Activated CD4-positive, alpha-beta T cell treated with anti-CD3 and anti-CD28 coated beads for 4 hours (primary cell): ENCODE data around the gene PPFIBP1.
"Not testable (repeated sequence)": the region's sequence is repeated elsewhere in the genome, so short reads cannot be mapped to it uniquely, and the experiment has no call there.

ENCODE experiments used
- DNase-seq, 2 donors: peaks; one replicate each; pipeline ENCODE4 v3.0.0-alpha.2; 2020

PPFIBP1 gene

GRCh38 chr12:27572486-27573255, 48.7 kb downstream of the PPFIBP1 start:
- no peak for DNase-seq

- DNase-seq, result no peak
These were observed 50.0 kb downstream of the PPFIBP1 start for GRCh38 chr12:27573972-27574371.

DNA sequence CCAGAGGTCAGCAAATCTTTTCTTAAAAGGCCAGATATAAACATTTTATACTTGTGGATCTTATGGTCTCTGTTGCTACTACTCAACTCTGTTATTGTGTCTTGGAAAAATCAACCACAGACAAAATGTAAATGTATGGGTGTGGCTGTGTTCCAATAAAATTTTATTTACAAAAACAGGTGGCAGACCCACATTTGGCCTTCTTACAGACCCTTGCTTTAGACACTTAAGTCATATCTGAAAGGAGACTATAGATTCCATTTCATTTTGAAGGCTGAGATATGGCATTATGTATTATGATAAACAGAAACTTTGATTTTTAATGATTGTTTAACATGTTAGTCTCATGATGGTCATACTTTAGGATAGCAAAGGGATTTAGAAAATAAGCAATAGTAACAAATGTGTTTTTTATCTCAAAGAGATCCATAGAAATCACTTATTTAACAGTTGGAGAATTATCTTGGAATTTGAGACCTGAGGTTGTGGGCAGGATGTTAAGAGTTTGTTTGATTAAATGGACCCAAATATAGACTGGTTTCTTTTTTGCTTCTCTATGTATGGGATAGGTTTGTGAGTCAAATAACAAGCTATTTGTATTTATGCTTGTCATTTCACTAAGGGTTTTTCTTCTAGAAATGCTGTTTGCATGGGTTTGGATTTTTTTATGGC, 51.2 kb downstream of the PPFIBP1 start:
- no peak for DNase-seq

- no peak for DNase-seq
These were observed 51.7 kb downstream of the PPFIBP1 start for GRCh38 chr12:27575762-27576118.

- DNase-seq, result no peak
These were observed 52.8 kb downstream of the PPFIBP1 start for GRCh38 chr12:27576667-27577347.

DNA sequence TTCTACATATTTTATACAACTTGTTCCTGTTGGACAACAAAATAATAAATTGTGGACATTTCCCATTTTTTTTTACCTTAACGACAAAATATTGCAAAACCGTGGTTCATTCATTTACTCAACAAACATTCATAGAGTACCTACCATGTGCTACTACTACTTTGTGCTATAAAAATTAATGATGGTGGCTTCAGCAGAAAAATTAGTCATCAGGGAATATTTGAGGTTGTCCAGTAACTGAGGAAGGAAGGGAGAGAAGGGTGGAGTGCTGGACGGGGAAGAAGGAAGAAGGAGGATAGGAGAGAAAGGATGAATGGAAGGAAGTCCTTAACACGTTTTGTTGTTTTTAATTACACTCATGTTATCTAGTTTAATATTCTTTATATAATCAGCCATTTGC, 53.7 kb downstream of the PPFIBP1 start:
- DNase-seq, result no peak

DNA sequence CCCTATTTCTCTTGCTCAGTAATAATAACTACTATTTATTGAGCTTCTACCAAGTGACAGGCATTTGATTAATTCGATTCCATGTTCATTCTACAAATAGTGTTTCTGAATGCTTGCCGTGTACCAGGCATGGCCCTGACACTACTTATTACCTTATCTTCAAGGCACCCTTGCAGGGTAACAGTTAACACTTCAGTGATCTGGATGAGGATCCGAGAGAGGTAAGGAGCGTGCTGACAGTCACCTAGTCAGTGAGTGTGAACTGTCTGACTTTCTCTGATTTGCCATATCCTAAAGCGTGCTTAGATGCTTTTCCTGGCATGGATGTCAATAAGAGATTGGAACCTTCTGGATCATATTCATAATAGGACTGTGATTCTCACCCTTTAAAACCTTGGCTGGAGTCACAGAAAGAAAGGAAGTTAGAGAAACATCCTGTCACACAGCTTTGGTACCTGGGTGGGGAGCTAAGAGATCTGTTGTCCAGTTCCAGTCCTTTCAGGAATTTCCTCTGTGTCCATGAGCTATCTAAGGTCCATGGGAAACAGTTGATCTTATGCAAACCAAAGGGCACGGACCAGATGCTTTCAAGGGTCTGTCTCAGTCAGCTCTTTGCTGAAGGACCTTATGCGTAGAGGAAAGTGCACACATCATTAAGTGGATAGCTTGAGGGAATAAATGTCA, 54.8 kb downstream of the PPFIBP1 start:
- DNase-seq, result no peak

DNA sequence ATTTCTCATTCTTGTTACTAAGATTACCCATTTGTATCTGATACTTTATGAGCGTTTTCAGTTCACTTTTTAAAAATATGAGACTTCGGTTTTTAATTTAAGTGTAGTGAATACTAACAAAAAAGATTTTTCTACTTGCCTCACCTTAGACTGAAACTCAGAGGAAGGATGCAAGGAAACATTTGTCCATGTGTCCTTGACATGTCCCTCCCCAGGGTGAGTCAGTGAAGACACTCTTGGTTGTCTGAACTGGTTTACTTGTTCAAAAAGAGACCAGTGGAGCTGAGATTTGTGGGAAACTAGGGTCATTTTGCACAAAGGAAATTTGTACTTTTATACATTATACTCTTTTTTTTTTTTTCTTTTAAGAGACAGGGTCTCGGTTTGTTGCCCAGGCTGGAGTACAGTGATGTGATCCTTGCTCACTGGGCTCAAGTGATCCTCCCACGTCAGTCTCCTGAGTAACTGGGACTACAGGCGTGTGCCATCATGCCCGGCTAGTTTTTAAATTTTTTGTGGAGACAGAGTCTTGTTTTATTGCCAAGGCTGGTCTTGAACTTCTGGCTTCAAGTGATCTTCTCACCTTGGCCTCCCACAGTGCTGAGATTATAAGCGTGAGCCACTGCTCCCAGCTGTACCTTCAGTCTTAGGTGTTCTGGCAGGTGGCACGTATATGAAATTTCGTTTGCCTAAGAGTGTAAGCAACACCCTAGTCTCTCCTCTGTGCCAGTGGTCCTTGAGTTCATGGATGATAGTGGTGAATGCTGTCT, 56.7 kb downstream of the PPFIBP1 start:
- DNase-seq, result no peak

DNA sequence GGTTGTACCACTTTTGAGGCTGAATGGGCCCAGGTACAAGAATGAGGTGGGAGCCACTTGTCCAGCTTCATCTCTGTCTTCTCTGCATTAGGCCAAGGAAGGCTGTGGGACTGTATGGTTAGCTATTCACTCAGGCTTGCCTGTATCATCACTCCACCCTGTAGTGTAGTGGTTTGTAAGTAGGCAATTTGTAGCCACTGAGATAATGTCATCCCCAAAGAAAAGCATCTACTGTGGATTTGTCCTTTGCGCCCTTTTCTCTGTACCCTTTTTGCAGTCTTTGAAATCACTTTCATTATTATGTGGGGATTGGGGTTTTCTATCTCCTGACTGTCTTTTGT, 57.3 kb downstream of the PPFIBP1 start:
- DNase-seq, result not testable (repeated sequence)

DNA sequence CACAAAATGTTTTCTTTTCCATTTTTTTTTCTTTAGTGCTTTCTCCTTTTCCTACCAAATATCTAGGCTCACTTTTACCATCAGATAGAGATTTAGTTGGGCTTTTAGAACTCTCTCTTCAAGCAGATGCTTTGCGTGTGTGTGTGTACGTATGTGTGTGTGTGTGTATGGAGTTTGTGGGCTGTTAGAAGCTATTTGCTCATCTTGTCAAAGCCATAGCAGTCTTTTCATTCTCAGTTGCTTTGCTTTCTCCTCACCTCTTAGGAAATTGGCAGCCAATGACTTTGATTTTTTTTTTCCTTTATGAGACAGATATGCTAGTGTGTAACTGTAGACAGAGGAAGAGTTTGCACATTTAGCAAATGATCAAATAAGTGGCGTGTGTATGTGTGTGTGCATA, 57.8 kb downstream of the PPFIBP1 start:
- DNase-seq, result not testable (repeated sequence)

- not testable (repeated sequence) for DNase-seq
These were observed 58.4 kb downstream of the PPFIBP1 start for GRCh38 chr12:27582445-27582844.

DNA sequence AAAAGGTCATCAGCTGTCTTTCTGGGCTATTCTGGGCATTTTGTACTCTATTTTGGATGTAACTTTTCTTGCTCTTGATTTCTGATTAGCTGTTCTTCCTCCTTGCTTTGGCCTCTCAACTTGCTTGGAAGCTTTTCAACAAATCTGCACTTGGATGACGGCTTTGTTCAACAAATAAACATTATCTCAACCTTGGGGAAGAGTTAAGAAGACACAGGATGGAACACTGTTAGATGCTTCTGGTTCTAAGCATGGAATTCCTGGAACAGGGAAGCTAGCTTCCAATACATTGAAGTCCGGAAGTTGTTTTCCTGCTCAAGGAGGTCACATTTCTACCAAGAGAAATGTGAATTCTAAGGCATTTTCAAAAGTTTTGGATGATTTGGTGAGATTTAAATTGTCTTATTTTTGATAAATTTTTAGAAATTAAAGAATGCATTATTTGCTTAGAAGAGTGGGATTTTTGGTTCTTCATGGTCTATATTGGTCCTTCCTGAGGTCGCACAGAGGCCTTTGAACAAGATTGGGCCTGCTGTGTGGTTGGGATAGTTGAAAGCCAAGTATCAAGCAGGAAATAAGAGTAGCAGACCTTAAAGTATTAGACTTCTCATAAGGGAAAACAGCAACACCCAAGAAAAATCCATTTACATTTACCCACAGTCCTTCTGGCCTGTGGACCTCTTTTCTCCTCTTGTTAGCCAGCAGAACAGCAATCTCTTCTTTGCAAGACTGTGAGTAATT, 59.2 kb downstream of the PPFIBP1 start:
- DNase-seq, result no peak

GRCh38 chr12:27583981-27584380, 60.0 kb downstream of the PPFIBP1 start:
- DNase-seq, result no peak

- no peak for DNase-seq
These were observed 61.8 kb downstream of the PPFIBP1 start for GRCh38 chr12:27585739-27586265.

DNA sequence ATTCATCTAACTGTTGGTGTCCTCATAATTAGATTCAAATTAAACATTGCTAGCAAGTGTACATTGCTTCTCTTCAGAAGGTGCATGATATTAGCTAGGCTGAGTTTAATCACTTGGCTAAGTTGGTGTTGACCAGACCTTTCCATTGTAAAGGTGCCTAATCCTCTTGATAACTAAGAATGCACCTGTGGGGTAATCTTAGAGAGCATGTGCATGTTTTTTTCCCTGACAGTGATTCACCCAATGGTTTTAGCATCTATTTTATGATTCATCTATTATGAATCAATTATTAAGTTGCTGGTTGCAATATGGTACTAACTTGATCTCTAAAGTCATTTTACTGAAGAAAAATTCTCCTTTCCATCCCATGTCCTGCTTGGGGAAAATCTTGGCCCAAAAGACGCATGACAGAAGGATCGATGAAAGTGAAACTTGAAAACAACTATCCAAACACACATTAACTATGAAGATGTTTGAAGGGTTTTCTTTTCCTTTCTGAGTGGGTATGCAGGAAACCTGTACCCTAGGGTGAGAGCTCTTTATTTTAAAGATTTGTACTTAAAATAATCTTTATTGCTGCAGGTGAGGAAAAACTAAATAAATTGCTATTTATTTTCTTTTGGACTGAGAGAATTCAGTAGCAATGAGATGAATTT, 64.2 kb downstream of the PPFIBP1 start:
- DNase-seq, result not testable (repeated sequence)

DNA sequence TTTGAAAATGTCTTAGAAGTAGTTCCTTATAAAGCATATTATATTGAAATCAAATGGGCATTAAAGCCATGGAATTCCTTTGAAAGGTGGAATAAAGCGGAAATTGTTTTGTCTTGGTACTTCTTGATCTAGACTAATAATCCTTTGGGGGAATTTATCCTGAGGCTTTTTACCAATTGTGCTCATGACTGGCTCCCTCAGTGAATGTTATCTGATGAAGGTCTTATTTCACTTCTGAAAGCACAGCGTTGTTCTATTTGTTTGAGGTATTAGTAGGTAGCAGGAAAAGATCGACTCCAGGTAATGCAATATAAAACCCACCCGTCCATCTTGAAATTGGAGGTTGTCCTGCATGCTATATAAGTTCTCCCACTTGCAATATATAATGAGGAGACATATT, 64.8 kb downstream of the PPFIBP1 start:
- no peak for DNase-seq

DNA sequence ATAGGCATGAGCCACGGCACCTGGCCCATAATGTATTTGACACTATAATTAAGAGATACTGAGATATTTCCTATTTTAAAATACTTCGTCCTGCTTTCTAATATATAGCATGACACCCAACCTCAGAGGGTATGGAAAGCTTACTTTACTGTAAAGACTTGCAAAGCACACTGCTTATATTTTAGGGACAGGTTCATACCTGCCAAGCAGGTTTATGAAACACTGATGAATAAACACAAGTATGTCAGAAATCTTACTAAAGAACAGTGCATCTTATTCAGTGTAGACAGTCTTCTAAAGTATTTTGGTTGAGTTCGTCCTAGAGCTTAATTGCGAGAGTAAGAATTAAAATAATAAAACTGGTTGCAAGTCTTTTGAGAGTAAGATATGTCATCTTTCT, 65.4 kb downstream of the PPFIBP1 start:
- no peak for DNase-seq

- not testable (repeated sequence) for DNase-seq
These were observed 67.7 kb downstream of the PPFIBP1 start for GRCh38 chr12:27591698-27592097.

GRCh38 chr12:27592548-27592947, 68.5 kb downstream of the PPFIBP1 start:
- DNase-seq, result no peak

DNA sequence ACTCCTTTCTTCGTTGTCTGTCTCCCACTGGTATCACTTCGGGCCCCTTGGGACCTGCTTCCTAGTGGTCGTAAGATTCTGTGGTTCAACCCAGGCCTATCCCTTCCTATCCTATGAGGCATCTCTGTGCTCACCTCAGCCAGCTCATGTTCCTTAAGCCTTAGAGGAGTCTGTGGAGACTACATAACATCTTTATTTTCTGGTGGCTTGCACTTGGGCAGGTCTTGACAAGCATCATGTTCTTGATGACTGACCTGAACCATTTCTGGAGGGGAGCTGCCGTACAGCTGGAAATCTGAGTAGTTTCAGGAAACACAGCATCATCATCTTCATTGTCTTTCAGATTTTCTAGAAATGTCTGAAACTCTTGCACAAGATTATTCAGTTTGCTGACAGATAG, 69.3 kb downstream of the PPFIBP1 start:
- no peak for DNase-seq

GRCh38 chr12:27595231-27595642, 71.2 kb downstream of the PPFIBP1 start:
- no peak for DNase-seq
